Loucy (cell line): ENCODE data around the gene SCAANT1.

Experiments used
- CTCF ChIP-seq: fragments of 200-600 bp; sonication (generic); conservative IDR thresholded peaks from 2 replicates; pipeline ENCODE4 v1.5.1; 2014; ENCODE audit warnings: mild to moderate bottlenecking, antibody characterized with exemption, low read length
- EZH2phosphoT487 ChIP-seq: fragments of 200-600 bp; IDR thresholded peaks from 2 replicates; pipeline ENCODE4 v1.6.1; 2018; ENCODE audit warnings: antibody characterized with exemption, mild to moderate bottlenecking, moderate library complexity, borderline replicate concordance

GRCh38 chr3:63877737-63878393 is 34.3 kb downstream of the SCAANT1 start:
- no peak for TF ChIP-seq CTCF
- no peak for TF ChIP-seq EZH2phosphoT487
